HEK293 (cell line): ENCODE measurements around the gene PRKG1.
A peak's percentile ranks its signal among the peaks of the same experiment; 100 is the strongest.

ENCODE experiments used
- CTCF ChIA-PET: fragments of 350-600 bp; formaldehyde crosslinking; extraction: SDS; loops from one replicate; lab custom pipeline; 2021; ENCODE audit warnings: antibody characterized with exemption; lab: Yijun Ruan, JAX
- POLR2A ChIA-PET: fragments of 300-600 bp; formaldehyde crosslinking; extraction: SDS; loops from one replicate; lab custom pipeline; 2020; ENCODE audit warnings: antibody characterized with exemption, inconsistent platforms; lab: Yijun Ruan, JAX
- H3K27ac ChIP-seq: fragments of 200-500 bp; sonication (Bioruptor generic); 2 replicates; pipeline ENCODE4 v1.5.1; 2014; ENCODE audit warnings: low read depth, low read length, control low read depth, inconsistent platforms; ENCODE audit errors: extremely low read depth
- H3K36me3 ChIP-seq, 2 experiments: fragments of 200-500 bp in 1 of 2; sonication (Bioruptor generic) in 1 of 2; 1 replicate in 1 of 2; 2 replicates in 1 of 2; pipeline ENCODE4 v1.5.1; 2014 to 2017; ENCODE audit warnings: inconsistent platforms in 2 of 2, low read length in 2 of 2; ENCODE audit not compliant: control insufficient read depth in 2 of 2, insufficient read depth in 1 of 2
- H3K4me1 ChIP-seq: fragments of 200-500 bp; sonication (Bioruptor generic); 2 replicates; pipeline ENCODE4 v1.5.1; 2014; ENCODE audit warnings: mild to moderate bottlenecking, low read length, inconsistent platforms; ENCODE audit not compliant: control insufficient read depth, insufficient read depth
- H3K4me3 ChIP-seq: 2 replicates; pipeline ENCODE4 v1.5.1; 2011; ENCODE audit warnings: low read depth, mild to moderate bottlenecking, control low read depth, low read length, moderate library complexity
- H3K9me3 ChIP-seq: fragments of 200-500 bp; sonication (Bioruptor generic); 2 replicates; pipeline ENCODE4 v1.5.1; 2014; ENCODE audit warnings: low read depth, low read length, inconsistent platforms; ENCODE audit not compliant: control insufficient read depth, insufficient read depth
- KLF16 ChIP-seq: fragments of 450-650 bp; formaldehyde crosslinking; IDR thresholded peaks from 2 replicates; pipeline ENCODE4 v1.5.1; 2017; ENCODE audit warnings: missing biosample characterization, missing genetic modification characterization
- PATZ1 ChIP-seq: fragments of 450-650 bp; formaldehyde crosslinking; IDR thresholded peaks from 2 replicates; pipeline ENCODE4 v1.5.1; 2016; ENCODE audit warnings: missing biosample characterization, missing genetic modification characterization
- SP7 ChIP-seq: fragments of 450-650 bp; formaldehyde crosslinking; IDR thresholded peaks from 2 replicates; pipeline ENCODE4 v1.5.1; 2016; ENCODE audit warnings: missing biosample characterization, missing genetic modification characterization
- ZBTB17 ChIP-seq: fragments of 450-650 bp; formaldehyde crosslinking; IDR thresholded peaks from 2 replicates; pipeline ENCODE4 v1.5.1; 2016; ENCODE audit warnings: missing biosample characterization, missing genetic modification characterization
- ZBTB6 ChIP-seq: fragments of 450-650 bp; formaldehyde crosslinking; IDR thresholded peaks from 2 replicates; pipeline ENCODE4 v1.5.1; 2017; ENCODE audit warnings: missing biosample characterization, missing genetic modification characterization
- ZFHX2 ChIP-seq: fragments of 450-650 bp; formaldehyde crosslinking; conservative IDR thresholded peaks from 2 replicates; pipeline ENCODE4 v1.5.1; 2016; ENCODE audit warnings: missing biosample characterization, missing genetic modification characterization
- ZIC2 ChIP-seq: fragments of 450-650 bp; formaldehyde crosslinking; IDR thresholded peaks from 2 replicates; pipeline ENCODE4 v1.5.1; 2016; ENCODE audit warnings: missing biosample characterization, missing genetic modification characterization
- ZNF16 ChIP-seq: fragments of 450-650 bp; formaldehyde crosslinking; IDR thresholded peaks from 2 replicates; pipeline ENCODE4 v1.5.1; 2016; ENCODE audit warnings: low read depth, missing biosample characterization, missing genetic modification characterization
- ZNF248 ChIP-seq: fragments of 450-650 bp; formaldehyde crosslinking; IDR thresholded peaks from 2 replicates; pipeline ENCODE4 v1.5.1; 2017; ENCODE audit warnings: missing biosample characterization, missing genetic modification characterization
- ZNF37A ChIP-seq: fragments of 450-650 bp; IDR thresholded peaks from 2 replicates; pipeline ENCODE4 v1.5.1; 2018; ENCODE audit warnings: missing biosample characterization, missing genetic modification characterization
- ZNF394 ChIP-seq: fragments of 450-650 bp; formaldehyde crosslinking; IDR thresholded peaks from 2 replicates; pipeline ENCODE4 v1.5.1; 2016; ENCODE audit warnings: missing biosample characterization, missing genetic modification characterization, mild to moderate bottlenecking, moderate library complexity, borderline replicate concordance
- ZNF488 ChIP-seq: fragments of 450-650 bp; formaldehyde crosslinking; IDR thresholded peaks from 2 replicates; pipeline ENCODE4 v1.5.1; 2016; ENCODE audit warnings: missing biosample characterization, missing genetic modification characterization
- ZNF555 ChIP-seq: fragments of 450-650 bp; formaldehyde crosslinking; conservative IDR thresholded peaks from 2 replicates; pipeline ENCODE4 v1.5.1; 2017; ENCODE audit warnings: missing biosample characterization, mild to moderate bottlenecking, missing genetic modification characterization, inconsistent platforms
- ZNF621 ChIP-seq: fragments of 450-650 bp; formaldehyde crosslinking; IDR thresholded peaks from 2 replicates; pipeline ENCODE4 v1.5.1; 2017; ENCODE audit warnings: missing biosample characterization, missing genetic modification characterization
- ZNF670 ChIP-seq: fragments of 450-650 bp; formaldehyde crosslinking; IDR thresholded peaks from 2 replicates; pipeline ENCODE4 v1.5.1; 2016; ENCODE audit warnings: missing biosample characterization, missing genetic modification characterization, low read depth
- ZNF747 ChIP-seq: fragments of 450-650 bp; formaldehyde crosslinking; IDR thresholded peaks from 2 replicates; pipeline ENCODE4 v1.5.1; 2016; ENCODE audit warnings: missing biosample characterization, missing genetic modification characterization
- ZSCAN23 ChIP-seq: fragments of 450-650 bp; formaldehyde crosslinking; IDR thresholded peaks from 2 replicates; pipeline ENCODE4 v1.5.1; 2016; ENCODE audit warnings: missing biosample characterization, missing genetic modification characterization

PRKG1 gene

GRCh38 chr10:51139176-51139575 is 64.9 kb downstream of the PRKG1 start:
- Histone ChIP-seq H3K4me3 (no peak overlapping the region), H3K9me3 (no peaks in the 10 kb centered on the region), H3K36me3 (no peaks in the 10 kb centered on the region), H3K4me1 (no peaks in the 10 kb centered on the region), H3K27ac (no peak overlapping the region)
- TF ChIP-seq ZSCAN23 (tag by site-specific recombination) (no peak), ZNF621 (tag by site-specific recombination) (no peak), KLF16 (no peak), ZNF555 (no peak), ZNF37A (tag by site-specific recombination) (no peak), ZNF488 (tag by site-specific recombination) (no peak), ZIC2 (tag by site-specific recombination) (no peak), ZNF747 (tag by site-specific recombination) (no peak), SP7 (tag by site-specific recombination) (no peak), ZBTB6 (tag by site-specific recombination) (no peak)
- ChIA-PET CTCF (no interaction called here), POLR2A (no interaction called here)

GRCh38 chr10:51141010-51141409 is 66.7 kb downstream of the PRKG1 start:
- Histone ChIP-seq H3K4me1 (no peaks in the 10 kb centered on the region), H3K9me3 (no peaks in the 10 kb centered on the region), H3K4me3 (no peak overlapping the region), H3K36me3 (no peaks in the 10 kb centered on the region), H3K27ac (no peak overlapping the region)
- ChIA-PET POLR2A (no interaction called here), CTCF (no interaction called here)
- TF ChIP-seq ZFHX2 (tag by site-specific recombination) (no peak), ZBTB17 (tag by site-specific recombination) (peak; percentile 50)

GRCh38 chr10:51144161-51144781 is 70.0 kb downstream of the PRKG1 start:
- ChIA-PET CTCF (interaction anchor here (0.5 kb wide), 1 partner anchor 15 kb away, joined by 5 read pairs; no protein-coding TSS in a partner anchor), POLR2A (no interaction called here)
- Histone ChIP-seq H3K27ac (no peak overlapping the region), H3K36me3 (no peaks in the 10 kb centered on the region), H3K4me3 (no peak overlapping the region), H3K9me3 (no peaks in the 10 kb centered on the region), H3K4me1 (no peaks in the 10 kb centered on the region)
- TF ChIP-seq PATZ1 (tag by site-specific recombination), result no peak
- no peak for TF ChIP-seq ZNF670 (tag by site-specific recombination)
- TF ChIP-seq ZNF394 (tag by site-specific recombination), result no peak
- no peak for TF ChIP-seq ZNF16 (tag by site-specific recombination)
- TF ChIP-seq ZNF248 (tag by site-specific recombination), result no peak
